CD4-positive, alpha-beta T cell treated with Interleukin-4 for 1 hour (primary cell): ENCODE results near the gene RPS18.
A peak's percentile ranks its signal among the peaks of the same experiment; 100 is the strongest.

Source experiments
- DNase-seq, 2 donors: peaks; one replicate each; pipeline ENCODE4 v3.0.0-alpha.2; 2020 to 2022

The RPS18 gene

GRCh38 chr6:33292996-33293682 lies 21.3 kb downstream of the RPS18 start:
- DNase-seq, result no peak

GRCh38 chr6:33294086-33294823 lies 22.4 kb downstream of the RPS18 start:
- DNase-seq, result no peak

DNA sequence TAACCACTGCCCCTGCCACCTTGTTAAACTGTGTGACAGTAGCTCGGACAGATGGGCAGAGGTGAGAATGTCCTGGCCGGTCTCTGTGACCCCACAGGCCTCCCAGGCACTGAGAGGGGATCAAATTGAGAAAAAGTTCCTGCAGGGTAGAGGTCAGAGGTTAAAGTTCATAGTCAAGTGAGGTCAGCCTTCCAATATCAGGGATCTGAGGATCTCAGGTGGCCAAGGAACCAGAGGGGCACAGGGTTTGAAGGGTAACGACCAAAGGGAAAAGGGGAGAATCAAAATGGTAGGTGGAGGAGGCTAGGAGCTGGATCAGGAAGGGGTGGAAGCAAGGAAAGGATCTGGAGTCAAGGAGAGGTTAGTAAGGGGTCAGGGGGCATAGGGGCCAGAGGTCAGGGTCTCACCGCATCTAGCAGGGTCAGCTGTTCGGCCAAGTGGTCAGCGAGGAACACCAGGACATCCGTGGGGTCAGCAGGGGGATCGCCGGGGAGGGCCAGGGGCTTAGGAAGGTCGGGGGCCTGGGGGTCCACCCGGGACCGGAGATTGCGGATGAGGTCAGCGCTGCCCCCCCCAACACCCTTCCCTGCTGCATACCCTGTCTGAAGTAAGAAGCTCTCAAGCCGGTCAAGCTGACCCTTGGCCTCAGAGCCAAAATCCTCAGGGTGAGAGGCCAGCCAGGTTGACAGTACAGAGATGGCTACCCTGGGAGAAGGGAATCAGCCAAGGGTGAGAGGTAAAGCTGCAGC lies 23.9 kb downstream of the RPS18 start:
- no peak for DNase-seq

GRCh38 chr6:33296797-33297405 lies 25.0 kb downstream of the RPS18 start:
- DNase-seq, result no peak

- DNase-seq, result no peak
Measured at GRCh38 chr6:33297406-33297955, 25.6 kb downstream of the RPS18 start.

DNA sequence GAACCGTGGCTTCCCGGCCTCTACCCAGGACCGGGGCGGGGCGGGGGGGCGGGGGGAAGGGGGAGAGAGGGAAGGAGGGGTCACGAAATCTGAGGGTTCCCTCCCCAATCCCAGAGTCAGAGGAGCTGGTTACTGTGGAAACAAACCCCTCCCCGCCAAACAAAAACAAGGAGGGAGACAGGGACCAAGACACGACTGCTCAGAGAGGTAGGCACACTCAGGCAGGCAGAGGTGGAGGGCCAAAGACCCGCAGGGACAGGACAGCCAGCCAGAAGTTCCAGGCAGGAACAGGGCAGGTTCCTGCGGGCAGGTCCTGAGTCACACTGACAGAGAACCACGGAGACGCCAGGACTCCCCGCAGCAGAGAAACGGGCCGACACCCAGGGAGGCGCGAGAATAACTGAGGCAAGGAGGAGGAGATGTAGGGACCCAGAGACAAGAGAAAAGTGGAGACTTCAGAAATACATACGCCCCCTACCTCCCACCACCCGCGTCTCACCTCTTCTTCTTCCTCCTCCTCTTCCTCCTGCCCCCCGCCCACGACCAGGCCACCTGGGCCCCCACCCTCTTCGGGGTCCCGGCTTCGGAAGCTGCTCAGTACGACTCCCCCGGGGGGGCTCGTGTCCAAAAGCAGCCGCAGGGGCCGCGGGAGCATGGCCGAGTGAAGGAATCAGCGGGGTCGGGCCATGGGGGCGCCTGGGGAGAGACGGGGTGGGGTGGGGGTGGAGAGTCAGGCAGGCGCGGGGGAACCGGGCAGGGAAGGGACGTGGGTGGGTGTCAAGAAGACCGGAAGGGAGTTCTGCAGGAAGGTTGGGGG lies 26.3 kb downstream of the RPS18 start:
- DNase-seq, result peak; percentile 88 to 90

- peak; percentile 73 to 75 for DNase-seq
Measured at GRCh38 chr6:33298773-33299236, 26.9 kb downstream of the RPS18 start, which contains the start of gene RGL2. Gene RGL2, minus strand, starts transcription at chr6:33298942. Its CDS starts 332 bp downstream, at chr6:33298610.

DNA sequence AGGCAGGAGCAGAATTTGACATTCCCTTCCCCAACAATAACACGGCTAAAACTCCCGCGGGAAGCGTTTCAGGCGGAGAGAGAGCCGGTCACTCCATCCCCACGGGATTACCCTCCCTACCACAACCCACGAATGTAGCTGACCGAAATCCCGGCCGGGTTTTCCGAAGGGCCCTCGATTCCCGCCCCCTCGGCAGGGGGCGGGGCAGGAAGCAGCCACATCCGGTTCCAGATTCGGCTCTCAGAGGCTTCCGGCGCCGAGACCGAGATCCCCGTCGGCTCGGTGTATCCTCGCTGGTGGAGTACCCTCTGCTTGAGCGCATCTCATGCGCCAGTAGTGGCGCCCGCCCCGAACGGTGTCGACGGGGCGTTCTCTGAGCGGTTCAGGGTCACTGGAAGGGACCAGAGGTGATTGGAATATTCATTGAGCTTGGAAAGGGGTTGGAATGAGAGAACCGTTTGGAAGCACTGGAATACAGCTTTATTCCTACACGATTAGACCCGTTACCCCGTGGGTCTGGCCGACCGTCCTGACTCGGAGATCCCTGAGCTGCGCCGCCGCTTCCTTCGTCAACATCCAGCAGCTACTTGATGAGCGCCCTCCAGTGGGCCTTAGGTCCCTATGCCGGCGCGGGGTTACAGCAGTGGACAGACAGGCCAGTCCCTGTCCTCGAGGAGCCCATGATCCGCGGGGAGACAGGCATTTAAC lies 27.5 kb downstream of the RPS18 start:
- DNase-seq, result peak; percentile 93 to 94

GRCh38 chr6:33301877-33302276 lies 30.0 kb downstream of the RPS18 start:
- no peak for DNase-seq

GRCh38 chr6:33304216-33304615 lies 32.3 kb downstream of the RPS18 start:
- DNase-seq, result no peak

- DNase-seq, result no peak
Measured at GRCh38 chr6:33305052-33305451, 33.2 kb downstream of the RPS18 start.

DNA sequence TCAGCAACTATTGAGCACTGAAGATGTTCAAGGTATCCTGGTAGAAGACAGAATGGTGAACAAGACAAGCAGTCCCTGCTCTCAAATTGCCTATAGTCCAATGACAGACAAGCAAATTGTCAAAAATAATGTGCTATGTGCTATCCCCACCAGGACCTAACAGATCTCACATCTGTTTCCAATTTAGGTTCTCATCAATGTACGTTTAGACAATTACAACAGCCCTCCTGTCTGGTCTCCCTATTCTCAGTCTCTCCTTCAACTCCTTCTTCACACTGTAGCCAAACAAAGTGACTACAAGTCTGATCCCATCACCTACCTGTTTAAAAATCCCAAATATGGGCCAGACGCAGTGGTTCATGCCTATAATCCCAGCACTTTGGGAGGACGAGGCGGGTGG lies 34.5 kb downstream of the RPS18 start:
- DNase-seq, result no peak

GRCh38 chr6:33312361-33313104 lies 40.7 kb downstream of the RPS18 start:
- DNase-seq, result peak; percentile 94 to 95

DNA sequence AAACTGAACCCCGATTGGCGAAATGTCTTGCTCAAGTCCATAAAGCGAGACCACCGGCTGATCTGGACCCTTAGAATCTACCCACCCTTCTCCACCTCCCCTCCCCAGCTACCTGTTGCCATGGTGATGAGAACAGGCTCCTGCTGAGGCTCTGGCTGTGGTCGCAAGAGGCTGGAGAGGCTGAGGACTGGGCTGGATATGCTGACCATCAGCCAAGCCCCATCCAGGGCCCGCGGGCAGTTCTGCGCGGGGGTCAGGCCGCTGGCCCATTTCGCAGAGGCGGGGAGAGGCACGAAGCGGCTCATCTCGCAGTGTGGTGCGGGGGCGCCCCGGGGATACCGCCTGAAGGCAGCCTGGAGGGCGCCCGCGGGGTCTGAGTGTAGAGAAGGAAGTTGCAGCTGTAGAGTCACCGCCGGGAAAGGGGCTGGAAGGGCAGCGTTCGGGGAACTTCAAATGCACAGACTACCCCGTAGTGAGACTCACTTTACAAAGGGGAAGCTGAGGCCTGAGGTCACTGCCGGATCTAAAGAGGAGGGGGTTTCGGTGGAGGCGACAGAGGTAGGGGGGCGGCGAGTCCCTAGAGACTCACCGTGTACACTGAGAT lies 41.3 kb downstream of the RPS18 start:
- DNase-seq, result peak in 1 of 2 donors; percentile 62

DNA sequence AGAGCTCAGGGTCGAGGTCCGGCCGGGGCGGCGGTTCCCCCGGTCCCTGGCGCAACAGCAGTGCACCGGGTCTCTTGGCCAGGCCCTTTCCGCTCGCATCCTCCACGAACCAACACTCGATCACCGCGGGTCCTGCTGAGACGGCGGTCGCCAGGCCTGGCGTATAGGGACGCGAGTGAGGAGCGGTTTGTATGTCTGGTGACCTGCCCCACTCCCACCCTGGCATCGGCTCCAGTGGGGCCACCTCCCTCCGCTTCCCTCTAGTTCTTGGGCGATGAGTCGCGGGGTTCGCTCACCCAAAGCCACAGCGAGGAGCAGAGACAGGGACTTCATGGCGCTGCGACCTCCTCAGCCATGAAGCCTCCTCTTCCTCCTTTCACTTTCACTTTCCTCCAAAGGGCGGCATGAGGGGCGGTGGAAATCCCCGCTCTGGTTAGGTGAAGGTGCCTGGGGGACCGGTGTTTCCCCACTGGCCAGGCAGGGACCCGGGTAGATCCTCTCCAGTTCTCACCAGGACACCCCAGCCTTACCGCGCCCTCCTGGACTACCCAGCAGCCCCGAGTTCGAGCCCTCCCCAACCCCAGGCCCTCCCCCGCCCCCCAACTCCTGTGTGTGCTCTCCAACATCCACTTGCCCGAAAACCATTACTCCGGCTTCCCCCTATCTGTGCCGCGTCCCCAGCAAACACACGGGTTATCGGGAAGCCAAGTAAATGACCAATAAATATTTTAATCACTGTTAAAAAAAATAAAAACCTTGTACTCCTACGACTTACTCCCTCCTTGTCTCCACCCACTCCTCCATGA lies 42.0 kb downstream of the RPS18 start, which contains the start of gene TAPBP:
TSS of gene TAPBP (minus strand) at position 370 of the 806 bp plus-strand sequence. CDS start at position 333, 37 bp downstream.
- DNase-seq, result peak; percentile 95

DNA sequence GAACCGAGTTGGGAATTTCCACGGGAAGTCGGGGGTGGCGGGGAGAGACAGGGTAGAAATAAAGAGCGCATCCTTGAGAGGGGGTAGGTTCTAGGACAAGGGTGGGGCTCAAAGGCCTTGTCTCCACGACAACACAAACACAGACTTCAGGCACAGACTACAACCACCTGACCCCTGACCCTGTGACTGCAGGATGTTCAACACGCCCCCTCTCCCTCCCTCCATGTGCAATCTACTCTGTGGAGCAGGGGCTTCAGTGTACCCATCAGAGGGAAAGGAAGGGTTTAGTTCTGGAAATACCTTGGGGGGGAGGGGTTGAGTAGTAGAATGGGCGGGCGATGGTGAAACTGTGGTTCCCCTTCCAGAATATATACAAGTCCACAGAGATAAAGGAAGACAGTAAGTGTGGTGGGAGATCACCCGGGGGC lies 42.7 kb downstream of the RPS18 start:
- DNase-seq, result peak; percentile 92 to 93

GRCh38 chr6:33314943-33315792 lies 43.3 kb downstream of the RPS18 start:
- DNase-seq, result peak in 1 of 2 donors; percentile 52
